C4-2B (cell line): ENCODE results near the gene ABCG5.

Experiments used
- CTCF ChIP-seq: fragments of 450-650 bp; conservative IDR thresholded peaks from 2 replicates; pipeline ENCODE4 v1.5.1; 2017; ENCODE audit warnings: mild to moderate bottlenecking
- ZFX ChIP-seq: fragments of 450-650 bp; IDR thresholded peaks from 2 replicates; pipeline ENCODE4 v1.6.1; 2017

- TF ChIP-seq CTCF (no peak), ZFX (no peak)
These were observed 23.9 kb downstream of the ABCG5 start for GRCh38 chr2:43814711-43815110.
